ENCODE results near the gene COL6A3. TPM values are rescaled to one million over a fixed set of nuclear protein-coding genes. Genes with fewer than 3 reads are reported as not detected.

The COL6A3 gene
- total RNA-seq, 2 experiments from 2014 or later = 2.5 to 3.0 TPM

DNA sequence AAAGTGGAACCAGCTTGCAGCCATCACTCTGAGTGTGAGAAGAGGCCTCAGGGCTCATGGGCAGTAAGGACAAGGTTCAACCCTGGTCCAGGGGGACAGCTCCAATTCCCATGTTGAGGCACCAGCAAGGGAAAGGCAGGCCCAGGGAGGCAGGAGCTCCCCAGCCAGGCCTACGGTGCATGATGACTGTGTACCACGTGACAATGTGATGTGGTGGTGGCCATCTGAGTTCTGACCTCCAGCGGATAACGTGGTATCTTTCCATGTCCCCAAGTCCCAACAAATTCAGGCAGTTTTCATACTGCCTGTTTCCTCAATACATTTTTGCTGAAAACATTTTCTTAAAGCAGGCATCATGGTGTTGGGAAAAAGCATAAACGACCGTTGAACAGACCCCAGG, 36.1 kb upstream of the COL6A3 start:
- H3K27me3 Mint-ChIP-seq (ENCODE audit: low read depth) = no peaks in the 10 kb centered on the region
- CTCF ChIA-PET = interaction anchor here (5.0 kb wide), 1 partner anchor 29 kb away, joined by 21 read pairs; no protein-coding TSS in a partner anchor

GRCh38 chr2:237449193-237449881, 35.4 kb upstream of the COL6A3 start:
- no peak overlapping the region for H3K4me3 Mint-ChIP-seq
- CTCF ChIA-PET = interaction anchor here (5.0 kb wide), 1 partner anchor 28 kb away, joined by 21 read pairs; no protein-coding TSS in a partner anchor
- no peak overlapping the region for H3K27ac Mint-ChIP-seq
- H3K4me1 Mint-ChIP-seq (ENCODE audit: low read depth) = peaks cover 15% of the 10 kb centered on the region
- intact Hi-C loops (cut with micrococcal nuclease) = no loop called here
- H3K36me3 Mint-ChIP-seq (ENCODE audit: low read depth) = no peaks in the 10 kb centered on the region
- no peak for DNase-seq
- no peaks in the 10 kb centered on the region for H3K9me3 Mint-ChIP-seq
- no peaks in the 10 kb centered on the region for H3K27me3 Mint-ChIP-seq (ENCODE audit: low read depth)

More for the DNA sequence above, 36.1 kb upstream of the COL6A3 start:
- no peak for DNase-seq
- Mint-ChIP-seq H3K9me3 (no peaks in the 10 kb centered on the region), H3K27ac (no peak overlapping the region), H3K4me1 (ENCODE audit: low read depth) (peaks cover 13% of the 10 kb centered on the region), H3K36me3 (ENCODE audit: low read depth) (no peaks in the 10 kb centered on the region), H3K4me3 (no peak overlapping the region)
- intact Hi-C loops (cut with micrococcal nuclease) = no loop called here

DNA sequence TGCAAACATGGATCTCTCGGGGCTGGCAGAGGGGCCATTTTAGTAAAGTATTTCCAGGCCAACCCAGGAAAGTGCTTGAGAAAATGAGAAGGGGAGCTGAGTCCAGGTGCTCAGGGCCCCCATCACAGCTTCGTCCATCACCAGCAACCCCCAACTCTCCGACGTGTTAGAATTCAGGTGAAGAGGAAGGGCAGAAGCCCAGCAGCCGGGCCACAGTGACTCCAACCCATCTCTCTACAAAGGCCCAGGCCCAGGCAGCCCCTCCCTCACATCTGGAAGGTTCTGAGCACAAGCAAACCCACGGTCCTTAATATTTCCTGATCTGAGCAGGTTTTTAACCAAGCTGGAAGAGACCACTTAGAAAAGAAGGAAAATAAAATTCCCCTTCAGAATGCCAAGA, 34.7 kb upstream of the COL6A3 start:
- DNase-seq = no peak
- Mint-ChIP-seq H3K27me3 (ENCODE audit: low read depth) (no peaks in the 10 kb centered on the region), H3K4me1 (ENCODE audit: low read depth) (peaks cover 15% of the 10 kb centered on the region), H3K36me3 (ENCODE audit: low read depth) (no peaks in the 10 kb centered on the region), H3K27ac (no peak overlapping the region), H3K9me3 (no peaks in the 10 kb centered on the region), H3K4me3 (no peak overlapping the region)
- CTCF ChIA-PET = interaction anchor here (5.0 kb wide), 1 partner anchor 27 kb away, joined by 21 read pairs; no protein-coding TSS in a partner anchor
- intact Hi-C loops (cut with micrococcal nuclease) = no loop called here

- Mint-ChIP-seq H3K27me3 (ENCODE audit: low read depth) (no peaks in the 10 kb centered on the region), H3K4me3 (no peak overlapping the region), H3K4me1 (ENCODE audit: low read depth) (peaks cover 15% of the 10 kb centered on the region), H3K27ac (no peak overlapping the region), H3K9me3 (no peaks in the 10 kb centered on the region), H3K36me3 (ENCODE audit: low read depth) (no peaks in the 10 kb centered on the region)
- intact Hi-C loops (cut with micrococcal nuclease) = no loop called here
- CTCF ChIA-PET = interaction anchor here (5.0 kb wide), 1 partner anchor 27 kb away, joined by 21 read pairs; no protein-coding TSS in a partner anchor
- DNase-seq = no peak
These were observed 34.2 kb upstream of the COL6A3 start for GRCh38 chr2:237448171-237448570.

DNA sequence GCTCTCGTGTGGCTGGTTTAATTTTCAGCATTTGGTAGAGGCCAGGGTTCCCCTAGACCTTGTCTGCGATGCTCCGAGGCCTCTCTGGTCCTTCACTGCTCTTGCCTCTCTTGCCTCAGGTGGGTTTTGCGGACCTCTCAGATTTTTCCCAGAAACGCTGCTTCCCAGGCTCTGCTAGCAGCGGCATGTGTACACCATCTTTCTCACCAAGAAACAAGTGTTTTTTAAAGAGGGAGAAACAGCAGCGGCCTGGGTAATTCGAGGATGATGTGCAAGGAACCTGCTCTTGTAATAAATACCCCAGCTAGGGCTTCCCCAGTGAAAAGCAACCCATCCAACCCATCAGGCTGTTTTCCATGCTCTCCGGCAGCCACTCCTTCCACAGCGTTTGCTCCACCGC, 33.5 kb upstream of the COL6A3 start:
- Mint-ChIP-seq H3K36me3 (ENCODE audit: low read depth) (no peaks in the 10 kb centered on the region), H3K9me3 (no peaks in the 10 kb centered on the region), H3K4me3 (no peak overlapping the region), H3K27me3 (ENCODE audit: low read depth) (no peaks in the 10 kb centered on the region), H3K27ac (no peak overlapping the region), H3K4me1 (ENCODE audit: low read depth) (peaks cover 19% of the 10 kb centered on the region)
- intact Hi-C loops (cut with micrococcal nuclease) = no loop called here
- CTCF ChIA-PET = interaction anchor here (5.0 kb wide), 1 partner anchor 26 kb away, joined by 21 read pairs; no protein-coding TSS in a partner anchor
- no peak for DNase-seq

DNA sequence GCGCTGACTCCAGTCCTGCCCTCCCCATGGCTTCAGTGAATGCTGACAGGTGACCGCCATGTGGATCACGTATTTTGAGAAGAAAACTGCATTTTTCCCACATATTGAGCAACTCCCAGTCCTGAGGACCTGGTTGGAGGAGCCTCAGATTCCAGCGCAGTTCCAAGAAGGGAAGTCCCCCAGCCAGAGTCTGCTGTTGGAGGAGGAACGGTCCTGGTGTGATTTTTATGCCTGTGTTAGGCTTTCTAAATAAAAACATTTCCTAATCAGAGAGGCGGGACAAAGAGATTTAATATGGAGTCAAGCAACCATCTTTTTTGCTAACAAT, 32.3 kb upstream of the COL6A3 start:
- peaks cover 31% of the 10 kb centered on the region for H3K4me1 Mint-ChIP-seq (ENCODE audit: low read depth)
- no peaks in the 10 kb centered on the region for H3K9me3 Mint-ChIP-seq
- no peaks in the 10 kb centered on the region for H3K27me3 Mint-ChIP-seq (ENCODE audit: low read depth)
- H3K4me3 Mint-ChIP-seq = no peak overlapping the region
- intact Hi-C loops (cut with micrococcal nuclease) = no loop called here
- H3K36me3 Mint-ChIP-seq (ENCODE audit: low read depth) = no peaks in the 10 kb centered on the region
- CTCF ChIA-PET = no interaction called here
- no peak overlapping the region for H3K27ac Mint-ChIP-seq
- no peak for DNase-seq

DNA sequence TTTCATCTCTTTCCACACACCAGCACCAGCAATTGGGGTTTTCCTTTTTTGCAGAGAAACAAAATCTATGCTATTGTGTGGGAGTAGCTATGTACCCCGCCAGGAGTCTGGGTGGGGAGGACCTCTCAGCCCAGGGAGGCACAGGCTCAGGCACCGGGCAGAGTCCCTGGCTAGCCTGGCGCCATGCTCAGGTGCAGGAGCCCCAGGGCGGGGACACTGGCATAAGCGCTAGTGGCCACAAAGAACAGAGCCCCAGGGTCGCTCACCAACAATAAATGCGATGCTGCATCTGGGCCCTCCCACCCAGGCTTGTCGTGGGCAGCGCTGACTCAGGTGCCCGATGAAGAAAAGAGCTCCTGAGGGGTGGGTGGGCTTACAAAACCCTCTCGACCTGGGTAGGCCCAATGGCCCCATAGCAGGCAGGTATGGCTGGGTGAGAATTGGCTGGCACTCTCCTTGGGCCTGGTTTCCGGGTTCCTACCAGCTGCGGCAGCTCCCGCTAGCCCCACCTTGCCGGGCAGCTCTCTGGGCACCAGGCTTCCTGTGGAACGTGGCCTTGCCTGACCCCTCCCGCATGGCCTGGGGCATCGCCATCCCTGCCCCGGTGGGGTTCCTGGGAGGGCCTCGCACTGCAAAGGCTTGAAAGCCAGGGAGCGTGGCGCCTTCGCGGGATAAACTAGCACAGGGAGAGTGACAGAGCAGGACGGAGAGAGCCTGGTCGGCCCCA, 31.8 kb upstream of the COL6A3 start:
- Mint-ChIP-seq H3K4me3 (no peak overlapping the region), H3K27me3 (ENCODE audit: low read depth) (no peaks in the 10 kb centered on the region), H3K36me3 (ENCODE audit: low read depth) (no peaks in the 10 kb centered on the region), H3K9me3 (no peaks in the 10 kb centered on the region), H3K27ac (no peak overlapping the region), H3K4me1 (ENCODE audit: low read depth) (peaks cover 36% of the 10 kb centered on the region)
- intact Hi-C loops (cut with micrococcal nuclease) = no loop called here
- CTCF ChIA-PET = interaction anchor here (1.1 to 1.3 kb wide), 2 partner anchors 25 kb away, joined by 3 to 4 read pairs; no protein-coding TSS in a partner anchor
- DNase-seq = no peak

GRCh38 chr2:237444071-237444470, 30.1 kb upstream of the COL6A3 start:
- H3K9me3 Mint-ChIP-seq = peaks cover 2% of the 10 kb centered on the region
- intact Hi-C loops (cut with micrococcal nuclease) = loop anchor here (5.0 kb wide), 1 partner anchor 558 kb away; no protein-coding TSS in a partner anchor
- CTCF ChIA-PET = interaction anchor here (0.6 to 2.1 kb wide), 4 partner anchors 23 to 128 kb away, joined by 3 to 4 read pairs (median 4); no protein-coding TSS in a partner anchor
- peaks cover 40% of the 10 kb centered on the region for H3K4me1 Mint-ChIP-seq (ENCODE audit: low read depth)
- H3K4me3 Mint-ChIP-seq = no peak overlapping the region
- H3K27me3 Mint-ChIP-seq (ENCODE audit: low read depth) = no peaks in the 10 kb centered on the region
- DNase-seq = no peak
- H3K27ac Mint-ChIP-seq = no peak overlapping the region
- H3K36me3 Mint-ChIP-seq (ENCODE audit: low read depth) = peaks cover 2% of the 10 kb centered on the region

DNA sequence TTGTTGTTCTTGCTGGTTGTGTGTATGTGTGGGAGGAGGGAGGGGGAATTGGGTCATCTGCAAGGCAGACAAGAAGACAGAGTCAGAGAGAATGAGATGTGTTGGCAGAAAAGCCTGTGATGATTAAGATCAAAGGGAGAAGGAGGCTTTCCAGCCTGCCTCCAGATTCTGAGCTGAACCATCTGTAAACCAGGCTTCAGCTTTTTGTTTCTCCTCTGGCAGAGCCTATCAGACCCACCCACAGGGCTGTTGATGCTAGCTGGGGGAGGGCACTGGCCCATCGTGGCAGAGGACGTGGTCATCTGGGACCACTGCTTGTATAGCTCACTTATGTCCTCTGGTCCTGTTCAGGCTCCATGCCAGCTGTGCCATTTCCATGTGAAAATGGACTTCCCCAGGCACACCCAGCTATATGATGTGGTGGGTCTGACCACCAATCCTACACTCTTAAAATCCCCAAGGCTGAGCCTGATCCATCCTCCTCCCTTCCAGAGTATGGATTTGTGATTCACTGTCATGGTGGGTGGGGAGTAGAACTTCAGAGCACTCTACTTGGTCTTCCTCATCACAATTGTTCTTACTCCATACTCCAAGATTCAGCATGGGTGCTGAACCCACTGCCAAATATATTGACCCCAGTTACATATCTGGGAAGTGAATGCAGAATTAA, 27.8 kb upstream of the COL6A3 start:
- Mint-ChIP-seq H3K27me3 (ENCODE audit: low read depth) (no peaks in the 10 kb centered on the region), H3K27ac (peak overlapping the region; percentile 81), H3K4me1 (ENCODE audit: low read depth) (peaks cover 57% of the 10 kb centered on the region), H3K9me3 (peaks cover 4% of the 10 kb centered on the region), H3K4me3 (peak overlapping the region; percentile 1), H3K36me3 (ENCODE audit: low read depth) (peaks cover 3% of the 10 kb centered on the region)
- peak; percentile 60 for DNase-seq
- intact Hi-C loops (cut with micrococcal nuclease) = loop anchor here (1.0 to 5.0 kb wide), 5 partner anchors 13 to 561 kb away; no protein-coding TSS in a partner anchor
- CTCF ChIA-PET = interaction anchor here (0.8 to 2.1 kb wide), 10 partner anchors 9 to 114 kb away, joined by 3 to 23 read pairs (median 4); no protein-coding TSS in a partner anchor

DNA sequence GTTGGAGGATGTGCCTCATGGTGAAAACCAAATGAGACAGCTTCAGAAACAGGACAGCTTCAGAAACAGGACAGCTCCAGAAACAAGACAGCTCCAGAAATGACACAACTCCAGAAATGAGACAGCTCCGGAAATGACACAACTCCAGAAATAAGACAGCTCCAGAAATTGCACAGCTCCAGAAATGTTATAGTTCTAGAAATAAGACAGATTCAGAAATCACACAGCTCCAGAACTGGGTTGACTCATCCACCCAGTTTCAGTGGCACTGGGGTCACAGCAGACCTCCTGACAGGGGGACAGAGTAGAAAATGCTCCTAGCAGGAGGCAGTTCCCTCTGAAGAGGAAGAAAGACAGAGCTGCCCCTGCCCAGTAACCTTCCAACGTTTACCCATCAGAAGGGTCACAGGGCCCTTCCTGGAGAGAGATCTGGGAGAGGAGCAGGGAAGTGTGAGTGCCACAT, 26.9 kb upstream of the COL6A3 start:
- peak; percentile 83 for DNase-seq
- Mint-ChIP-seq H3K4me3 (no peak overlapping the region), H3K27ac (peak overlapping the region; percentile 81), H3K4me1 (ENCODE audit: low read depth) (peaks cover 63% of the 10 kb centered on the region), H3K9me3 (peaks cover 4% of the 10 kb centered on the region), H3K27me3 (ENCODE audit: low read depth) (no peaks in the 10 kb centered on the region), H3K36me3 (ENCODE audit: low read depth) (peaks cover 3% of the 10 kb centered on the region)
- CTCF ChIA-PET = interaction anchor here (1.0 to 1.9 kb wide), 8 partner anchors 10 to 115 kb away, joined by 3 to 16 read pairs (median 6); no protein-coding TSS in a partner anchor
- intact Hi-C loops (cut with micrococcal nuclease) = loop anchor here (1.0 to 5.0 kb wide), 6 partner anchors 13 to 561 kb away; no protein-coding TSS in a partner anchor

GRCh38 chr2:237438080-237438940, 24.3 kb upstream of the COL6A3 start:
- Mint-ChIP-seq H3K27me3 (ENCODE audit: low read depth) (no peaks in the 10 kb centered on the region), H3K36me3 (ENCODE audit: low read depth) (peaks cover 3% of the 10 kb centered on the region), H3K4me1 (ENCODE audit: low read depth) (peaks cover 81% of the 10 kb centered on the region), H3K9me3 (peaks cover 4% of the 10 kb centered on the region), H3K4me3 (no peak overlapping the region), H3K27ac (no peak overlapping the region)
- no peak for DNase-seq
- CTCF ChIA-PET = interaction anchor here (0.7 to 1.2 kb wide), 2 partner anchors 10 to 21 kb away, joined by 3 to 7 read pairs; no protein-coding TSS in a partner anchor
- intact Hi-C loops (cut with micrococcal nuclease) = no loop called here

All from activated naive CD4-positive, alpha-beta T cell treated with anti-CD3 and anti-CD28 coated beads for 36 hours (primary cell).